K562 (cell line): ENCODE data around the gene PRPSAP1. TPM values are rescaled to one million over a fixed set of nuclear protein-coding genes. Genes with fewer than 3 reads are reported as not detected.

Source experiments
- BCOR ChIP-seq: fragments of 450-650 bp; IDR thresholded peaks from 2 replicates; pipeline ENCODE4 v1.6.1; 2016
- BMI1 ChIP-seq: fragments of 150-350 bp; IDR thresholded peaks from 2 replicates; pipeline ENCODE4 v1.6.1; 2014; ENCODE audit warnings: low read length
- EP400 ChIP-seq: fragments of 450-650 bp; IDR thresholded peaks from 2 replicates; pipeline ENCODE4 v1.6.1; 2017; ENCODE audit warnings: antibody characterized with exemption, mild to moderate bottlenecking, moderate library complexity
- MEF2A ChIP-seq: IDR thresholded peaks from 2 replicates; pipeline ENCODE4 v1.6.1; 2011; ENCODE audit warnings: low read depth, mild to moderate bottlenecking, low read length, moderate library complexity; ENCODE audit not compliant: control insufficient read depth
- NCOA6 ChIP-seq: fragments of 450-650 bp; IDR thresholded peaks from 2 replicates; pipeline ENCODE4 v1.6.1; 2017; ENCODE audit warnings: mild to moderate bottlenecking
- NFE2L1 ChIP-seq: fragments of 450-650 bp; IDR thresholded peaks from 2 replicates; pipeline ENCODE4 v1.6.1; 2016; ENCODE audit warnings: missing genetic modification characterization, low read depth, mild to moderate bottlenecking, missing compliant biosample characterization, moderate library complexity, borderline replicate concordance
- TEAD2 ChIP-seq: fragments of 450-650 bp; IDR thresholded peaks from 2 replicates; pipeline ENCODE4 v1.6.1; 2016; ENCODE audit warnings: missing genetic modification characterization, control low read depth, missing compliant biosample characterization
- polyA plus RNA-seq, 8 experiments: library from polyadenylated mRNA; depleted of rRNA in 4 of 8; stranded (reverse) in 5 of 8; unstranded in 3 of 8; fragments of >200 nt; fragmentation: Nextera tagmentation in 2 of 8; fragmentation: Illumina TruSeq in 1 of 8; extraction: Ambion mirVana in 2 of 8; extraction: Trizol in 1 of 8; gene quantifications; 2 replicates each; pipeline versions ENCODE4 v1.2.1 to v1.2.3, GENCODE V29; 2011 to 2014; ENCODE audit warnings: inconsistent platforms in 1 of 8, missing spikeins in 1 of 8
- total RNA-seq, 7 experiments: library from RNA; depleted of rRNA in 6 of 7; stranded (reverse); fragments of >200 nt in 6 of 7; fragmentation: Illumina TruSeq in 2 of 7; extraction: Trizol in 2 of 7; gene quantifications; 2 replicates each; pipeline versions ENCODE4 v1.2.1 to v1.2.3, GENCODE V29; 2011 to 2021; ENCODE audit warnings: low replicate concordance in 1 of 7
- TF ChIP-seq, protein P1 (sequence below): IDR thresholded peaks from 2 replicates; pipeline ENCODE4 v1.6.1; 2011; ENCODE audit warnings: borderline replicate concordance, low read depth, mild to moderate bottlenecking, moderate library complexity, low read length; ENCODE audit not compliant: insufficient read depth, poor library complexity, severe bottlenecking
- TF ChIP-seq, protein P2 (sequence below), 3 experiments: IDR thresholded peaks in 2 of 3; conservative IDR thresholded peaks in 1 of 3; 2 replicates each; pipeline ENCODE4 v1.5.1; 2011 to 2012; ENCODE audit warnings: low read length in 3 of 3, mild to moderate bottlenecking in 3 of 3, control low read depth in 2 of 3, improper control_type of control experiment in 1 of 3, inconsistent platforms in 1 of 3, low read depth in 1 of 3, mixed read lengths in 1 of 3, moderate library complexity in 1 of 3; ENCODE audit not compliant: insufficient read depth in 2 of 3
- TF ChIP-seq, protein P3 (sequence below): sonication (generic); formaldehyde crosslinking; IDR thresholded peaks from 2 replicates; pipeline ENCODE4 v1.8.1; 2023; ENCODE audit warnings: mild to moderate bottlenecking, missing genetic modification reagents
- TF ChIP-seq, protein P4 (sequence below): fragments of 250-450 bp; sonication (Bioruptor Pico); IDR thresholded peaks from 2 replicates; pipeline ENCODE4 v1.8.0; 2022; ENCODE audit warnings: moderate library complexity, mild to moderate bottlenecking, inconsistent platforms
- TF ChIP-seq, protein P5 (sequence below): IDR thresholded peaks from 2 replicates; pipeline ENCODE4 v1.6.1; 2014; ENCODE audit warnings: antibody characterized with exemption
- TF ChIP-seq, protein P6 (sequence below): fragments of 250-450 bp; sonication (Bioruptor Pico); IDR thresholded peaks from 2 replicates; pipeline ENCODE4 v1.4.0; 2020; ENCODE audit warnings: borderline replicate concordance

The PRPSAP1 gene
- total and polyA plus RNA-seq, 9 of the 15 experiments (the other 6 are each of a cell fraction or from before 2014, with no cell fraction given): 21.9 to 77.1 (median 40.8) TPM

DNA sequence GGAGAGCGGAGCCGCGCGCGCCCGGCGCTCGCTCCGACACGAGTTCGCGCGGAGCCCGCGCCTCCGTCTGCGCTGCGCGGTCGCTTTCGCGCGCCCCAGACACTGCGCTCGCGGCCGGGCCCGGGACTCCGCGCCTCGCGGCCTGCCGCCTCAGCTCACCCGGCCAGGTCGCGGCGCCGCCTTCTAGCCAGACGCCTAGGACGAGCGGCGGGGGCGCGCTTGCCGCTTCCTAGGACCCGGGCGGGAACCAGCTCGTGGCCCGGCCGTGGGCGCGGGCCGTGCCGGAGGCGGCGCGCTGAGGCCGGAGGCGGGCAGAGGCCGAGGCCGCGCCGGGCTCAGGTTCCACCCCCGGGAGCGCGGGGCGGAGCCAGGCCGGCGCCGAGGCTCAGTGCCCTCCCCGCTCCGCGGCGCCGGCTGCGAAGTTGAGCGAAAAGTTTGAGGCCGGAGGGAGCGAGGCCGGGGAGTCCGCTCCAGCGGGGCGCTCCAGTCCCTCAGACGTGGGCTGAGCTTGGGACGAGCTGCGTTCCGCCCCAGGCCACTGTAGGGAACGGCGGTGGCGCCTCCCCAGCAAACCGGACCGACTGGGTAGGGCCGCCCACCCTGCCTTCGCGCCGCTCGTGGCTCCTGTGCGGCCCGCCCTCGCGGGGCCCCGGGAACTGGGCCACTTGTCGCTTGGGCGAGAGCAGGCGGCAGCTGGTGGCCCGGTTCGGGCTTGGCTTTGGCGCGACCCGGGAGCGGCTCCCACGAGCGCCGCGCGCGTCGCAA, 30.7 kb upstream of the PRPSAP1 start, which contains the start of gene SPHK1 (continued):
- TF ChIP-seq MEF2A (no peak), TEAD2 (tag) (no peak), NFE2L1 (tag) (no peak), EP400 (no peak), BMI1 (no peak), BCOR (no peak), NCOA6 (no peak; the same call in 1 of the 2 replicates)
- TF ChIP-seq, protein P1, sequence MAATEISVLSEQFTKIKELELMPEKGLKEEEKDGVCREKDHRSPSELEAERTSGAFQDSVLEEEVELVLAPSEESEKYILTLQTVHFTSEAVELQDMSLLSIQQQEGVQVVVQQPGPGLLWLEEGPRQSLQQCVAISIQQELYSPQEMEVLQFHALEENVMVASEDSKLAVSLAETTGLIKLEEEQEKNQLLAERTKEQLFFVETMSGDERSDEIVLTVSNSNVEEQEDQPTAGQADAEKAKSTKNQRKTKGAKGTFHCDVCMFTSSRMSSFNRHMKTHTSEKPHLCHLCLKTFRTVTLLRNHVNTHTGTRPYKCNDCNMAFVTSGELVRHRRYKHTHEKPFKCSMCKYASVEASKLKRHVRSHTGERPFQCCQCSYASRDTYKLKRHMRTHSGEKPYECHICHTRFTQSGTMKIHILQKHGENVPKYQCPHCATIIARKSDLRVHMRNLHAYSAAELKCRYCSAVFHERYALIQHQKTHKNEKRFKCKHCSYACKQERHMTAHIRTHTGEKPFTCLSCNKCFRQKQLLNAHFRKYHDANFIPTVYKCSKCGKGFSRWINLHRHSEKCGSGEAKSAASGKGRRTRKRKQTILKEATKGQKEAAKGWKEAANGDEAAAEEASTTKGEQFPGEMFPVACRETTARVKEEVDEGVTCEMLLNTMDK: no peak
- TF ChIP-seq, protein P2, sequence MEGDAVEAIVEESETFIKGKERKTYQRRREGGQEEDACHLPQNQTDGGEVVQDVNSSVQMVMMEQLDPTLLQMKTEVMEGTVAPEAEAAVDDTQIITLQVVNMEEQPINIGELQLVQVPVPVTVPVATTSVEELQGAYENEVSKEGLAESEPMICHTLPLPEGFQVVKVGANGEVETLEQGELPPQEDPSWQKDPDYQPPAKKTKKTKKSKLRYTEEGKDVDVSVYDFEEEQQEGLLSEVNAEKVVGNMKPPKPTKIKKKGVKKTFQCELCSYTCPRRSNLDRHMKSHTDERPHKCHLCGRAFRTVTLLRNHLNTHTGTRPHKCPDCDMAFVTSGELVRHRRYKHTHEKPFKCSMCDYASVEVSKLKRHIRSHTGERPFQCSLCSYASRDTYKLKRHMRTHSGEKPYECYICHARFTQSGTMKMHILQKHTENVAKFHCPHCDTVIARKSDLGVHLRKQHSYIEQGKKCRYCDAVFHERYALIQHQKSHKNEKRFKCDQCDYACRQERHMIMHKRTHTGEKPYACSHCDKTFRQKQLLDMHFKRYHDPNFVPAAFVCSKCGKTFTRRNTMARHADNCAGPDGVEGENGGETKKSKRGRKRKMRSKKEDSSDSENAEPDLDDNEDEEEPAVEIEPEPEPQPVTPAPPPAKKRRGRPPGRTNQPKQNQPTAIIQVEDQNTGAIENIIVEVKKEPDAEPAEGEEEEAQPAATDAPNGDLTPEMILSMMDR (IDR thresholded peaks at IDR 0.05 in 2 of 3, conservative IDR thresholded peaks at IDR 0.05 in 1 of 3; ENCODE audit: insufficient read depth in 2 of 3, low read depth in 1 of 3, low read length in 3 of 3): no peak
- TF ChIP-seq, protein P3, sequence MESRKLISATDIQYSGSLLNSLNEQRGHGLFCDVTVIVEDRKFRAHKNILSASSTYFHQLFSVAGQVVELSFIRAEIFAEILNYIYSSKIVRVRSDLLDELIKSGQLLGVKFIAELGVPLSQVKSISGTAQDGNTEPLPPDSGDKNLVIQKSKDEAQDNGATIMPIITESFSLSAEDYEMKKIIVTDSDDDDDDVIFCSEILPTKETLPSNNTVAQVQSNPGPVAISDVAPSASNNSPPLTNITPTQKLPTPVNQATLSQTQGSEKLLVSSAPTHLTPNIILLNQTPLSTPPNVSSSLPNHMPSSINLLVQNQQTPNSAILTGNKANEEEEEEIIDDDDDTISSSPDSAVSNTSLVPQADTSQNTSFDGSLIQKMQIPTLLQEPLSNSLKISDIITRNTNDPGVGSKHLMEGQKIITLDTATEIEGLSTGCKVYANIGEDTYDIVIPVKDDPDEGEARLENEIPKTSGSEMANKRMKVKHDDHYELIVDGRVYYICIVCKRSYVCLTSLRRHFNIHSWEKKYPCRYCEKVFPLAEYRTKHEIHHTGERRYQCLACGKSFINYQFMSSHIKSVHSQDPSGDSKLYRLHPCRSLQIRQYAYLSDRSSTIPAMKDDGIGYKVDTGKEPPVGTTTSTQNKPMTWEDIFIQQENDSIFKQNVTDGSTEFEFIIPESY: no peak
- TF ChIP-seq, protein P4, sequence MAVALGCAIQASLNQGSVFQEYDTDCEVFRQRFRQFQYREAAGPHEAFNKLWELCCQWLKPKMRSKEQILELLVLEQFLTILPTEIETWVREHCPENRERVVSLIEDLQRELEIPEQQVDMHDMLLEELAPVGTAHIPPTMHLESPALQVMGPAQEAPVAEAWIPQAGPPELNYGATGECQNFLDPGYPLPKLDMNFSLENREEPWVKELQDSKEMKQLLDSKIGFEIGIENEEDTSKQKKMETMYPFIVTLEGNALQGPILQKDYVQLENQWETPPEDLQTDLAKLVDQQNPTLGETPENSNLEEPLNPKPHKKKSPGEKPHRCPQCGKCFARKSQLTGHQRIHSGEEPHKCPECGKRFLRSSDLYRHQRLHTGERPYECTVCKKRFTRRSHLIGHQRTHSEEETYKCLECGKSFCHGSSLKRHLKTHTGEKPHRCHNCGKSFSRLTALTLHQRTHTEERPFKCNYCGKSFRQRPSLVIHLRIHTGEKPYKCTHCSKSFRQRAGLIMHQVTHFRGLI: no peak
- TF ChIP-seq, protein P5, sequence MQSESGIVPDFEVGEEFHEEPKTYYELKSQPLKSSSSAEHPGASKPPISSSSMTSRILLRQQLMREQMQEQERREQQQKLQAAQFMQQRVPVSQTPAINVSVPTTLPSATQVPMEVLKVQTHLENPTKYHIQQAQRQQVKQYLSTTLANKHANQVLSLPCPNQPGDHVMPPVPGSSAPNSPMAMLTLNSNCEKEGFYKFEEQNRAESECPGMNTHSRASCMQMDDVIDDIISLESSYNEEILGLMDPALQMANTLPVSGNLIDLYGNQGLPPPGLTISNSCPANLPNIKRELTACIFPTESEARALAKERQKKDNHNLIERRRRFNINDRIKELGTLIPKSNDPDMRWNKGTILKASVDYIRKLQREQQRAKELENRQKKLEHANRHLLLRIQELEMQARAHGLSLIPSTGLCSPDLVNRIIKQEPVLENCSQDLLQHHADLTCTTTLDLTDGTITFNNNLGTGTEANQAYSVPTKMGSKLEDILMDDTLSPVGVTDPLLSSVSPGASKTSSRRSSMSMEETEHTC: no peak
- TF ChIP-seq, protein P6, sequence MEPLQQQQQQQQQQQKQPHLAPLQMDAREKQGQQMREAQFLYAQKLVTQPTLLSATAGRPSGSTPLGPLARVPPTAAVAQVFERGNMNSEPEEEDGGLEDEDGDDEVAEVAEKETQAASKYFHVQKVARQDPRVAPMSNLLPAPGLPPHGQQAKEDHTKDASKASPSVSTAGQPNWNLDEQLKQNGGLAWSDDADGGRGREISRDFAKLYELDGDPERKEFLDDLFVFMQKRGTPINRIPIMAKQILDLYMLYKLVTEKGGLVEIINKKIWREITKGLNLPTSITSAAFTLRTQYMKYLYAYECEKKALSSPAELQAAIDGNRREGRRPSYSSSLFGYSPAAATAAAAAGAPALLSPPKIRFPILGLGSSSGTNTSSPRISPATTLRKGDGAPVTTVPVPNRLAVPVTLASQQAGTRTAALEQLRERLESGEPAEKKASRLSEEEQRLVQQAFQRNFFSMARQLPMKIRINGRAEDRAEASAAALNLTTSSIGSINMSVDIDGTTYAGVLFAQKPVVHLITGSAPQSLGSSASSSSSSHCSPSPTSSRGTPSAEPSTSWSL: no peak
